ENCODE measurements around the gene TNS1. TPM values are rescaled to one million over a fixed set of nuclear protein-coding genes. Genes with fewer than 3 reads are reported as not detected.

Gene TNS1
- total RNA-seq, 1 experiment from 2014 or later = 3.4 TPM

DNA sequence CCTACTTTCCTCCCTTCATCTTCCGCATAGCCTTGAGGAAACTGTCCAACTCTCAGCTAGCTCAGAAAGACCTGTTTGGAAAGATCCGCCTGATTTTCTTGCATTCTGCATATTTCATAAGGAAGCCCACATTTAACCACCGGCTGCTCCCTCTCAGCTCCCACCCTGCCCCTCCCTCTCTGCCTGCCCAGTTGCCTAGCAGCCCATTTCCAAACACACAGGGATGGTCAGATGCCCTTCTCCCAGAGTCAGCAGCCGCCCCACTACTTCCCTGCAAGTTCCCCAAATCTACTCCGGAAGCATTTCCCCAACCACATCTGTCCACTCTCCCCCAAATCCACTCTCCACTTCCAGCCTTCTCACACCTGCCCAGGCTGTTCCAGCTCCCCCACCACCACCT, 96.0 kb downstream of the TNS1 start:
- H3K27me3 Mint-ChIP-seq (ENCODE audit: low read depth) = peaks cover 2% of the 10 kb centered on the region; the same call in 1 of the 2 replicates
- no peak overlapping the region for H2BK15ac ChIP-seq (ENCODE audit: low read depth, low read length)
- no peak for DNase-seq
- no peak overlapping the region for H3T11ph ChIP-seq (ENCODE audit: low read length)
- H3K23me2 ChIP-seq (ENCODE audit: insufficient read length, low read depth, low read length, poor library complexity, severe bottlenecking) = no peaks in the 10 kb centered on the region
- no CpG with 5 or more reads among the region's 5 CpGs for WGBS (ENCODE audit: extremely low coverage, insufficient read length, low lambda C conversion rate)
- H3K27ac Mint-ChIP-seq = no peak overlapping the region; a peak in 1 of 7 replicates
- H3K79me2 ChIP-seq (ENCODE audit: insufficient read depth, low read length) = no peaks in the 10 kb centered on the region
- no peak overlapping the region for H4K5ac ChIP-seq (ENCODE audit: insufficient read length, low read depth, low read length)
- H2AK5ac ChIP-seq (ENCODE audit: insufficient read length, low read length) = no peak overlapping the region
- H3K36me3 Mint-ChIP-seq (ENCODE audit: insufficient read depth in 1 of 3, low read depth in 3 of 3) = no peaks in the 10 kb centered on the region; a peak in 1 of 7 replicates
- H4K8ac ChIP-seq (replicated peaks; ENCODE audit: insufficient read length, low read depth, low read length) = no peak overlapping the region
- H3K27ac ChIP-seq (ENCODE audit: insufficient read length, low read depth, low read length) = no peak overlapping the region
- H2BK120ac ChIP-seq (ENCODE audit: low read depth, low read length, poor library complexity, severe bottlenecking) = no peak overlapping the region
- no peak overlapping the region for H4K91ac ChIP-seq (ENCODE audit: insufficient read length, low read depth, low read length)
- H3K56ac ChIP-seq (ENCODE audit: insufficient read length, low read depth, low read length) = no peak overlapping the region
- no peaks in the 10 kb centered on the region for H3K9me3 ChIP-seq (ENCODE audit: control insufficient read depth, low read depth, low read length)
- no peak overlapping the region for H3K4me3 Mint-ChIP-seq
- H3K9me3 Mint-ChIP-seq = no peaks in the 10 kb centered on the region
- no peaks in the 10 kb centered on the region for H4K20me1 ChIP-seq (ENCODE audit: control insufficient read depth, insufficient read depth, insufficient read length)
- no peak overlapping the region for H2BK12ac ChIP-seq (ENCODE audit: insufficient read length, low read depth, low read length)
- peaks cover 9 to 40% of the 10 kb centered on the region in 2 experiments for H3K4me1 Mint-ChIP-seq
- H3K4me1 ChIP-seq (ENCODE audit: insufficient read depth, low read length) = peaks cover 2% of the 10 kb centered on the region; the same call in 1 of the 2 replicates
- H2BK20ac ChIP-seq (ENCODE audit: low read depth, low read length, poor library complexity, severe bottlenecking) = no peak overlapping the region
- H3K18ac ChIP-seq (ENCODE audit: insufficient read length, low read depth, low read length) = no peak overlapping the region
- no peaks in the 10 kb centered on the region for H3K27me3 ChIP-seq (ENCODE audit: insufficient read depth, low read length)
- H3K23ac ChIP-seq (ENCODE audit: insufficient read length, low read depth, low read length) = no peak overlapping the region
- TF ChIP-seq, protein P1, sequence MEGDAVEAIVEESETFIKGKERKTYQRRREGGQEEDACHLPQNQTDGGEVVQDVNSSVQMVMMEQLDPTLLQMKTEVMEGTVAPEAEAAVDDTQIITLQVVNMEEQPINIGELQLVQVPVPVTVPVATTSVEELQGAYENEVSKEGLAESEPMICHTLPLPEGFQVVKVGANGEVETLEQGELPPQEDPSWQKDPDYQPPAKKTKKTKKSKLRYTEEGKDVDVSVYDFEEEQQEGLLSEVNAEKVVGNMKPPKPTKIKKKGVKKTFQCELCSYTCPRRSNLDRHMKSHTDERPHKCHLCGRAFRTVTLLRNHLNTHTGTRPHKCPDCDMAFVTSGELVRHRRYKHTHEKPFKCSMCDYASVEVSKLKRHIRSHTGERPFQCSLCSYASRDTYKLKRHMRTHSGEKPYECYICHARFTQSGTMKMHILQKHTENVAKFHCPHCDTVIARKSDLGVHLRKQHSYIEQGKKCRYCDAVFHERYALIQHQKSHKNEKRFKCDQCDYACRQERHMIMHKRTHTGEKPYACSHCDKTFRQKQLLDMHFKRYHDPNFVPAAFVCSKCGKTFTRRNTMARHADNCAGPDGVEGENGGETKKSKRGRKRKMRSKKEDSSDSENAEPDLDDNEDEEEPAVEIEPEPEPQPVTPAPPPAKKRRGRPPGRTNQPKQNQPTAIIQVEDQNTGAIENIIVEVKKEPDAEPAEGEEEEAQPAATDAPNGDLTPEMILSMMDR (conservative IDR thresholded peaks at IDR 0.05) = no peak
- no peak overlapping the region for H2AFZ ChIP-seq (ENCODE audit: low read length)
- H2BK5ac ChIP-seq (ENCODE audit: insufficient read length, low read length) = no peak overlapping the region
- H3K4me2 ChIP-seq (ENCODE audit: insufficient read depth, insufficient read length, low read length) = no peak overlapping the region
- no peaks in the 10 kb centered on the region for H3K79me1 ChIP-seq (ENCODE audit: insufficient read depth, low read depth, low read length, poor library complexity, severe bottlenecking)
- no peak overlapping the region for H3K9ac ChIP-seq (ENCODE audit: extremely low read depth, insufficient read length, low read length)
- H3K14ac ChIP-seq (ENCODE audit: insufficient read depth, low read length) = no peak overlapping the region
- H3K4ac ChIP-seq (ENCODE audit: low read depth, low read length) = no peak overlapping the region
